A549 (cell line): Measurements from ENCODE around the gene EFNA3.

Experiments
- ESRRA ChIP-seq: fragments of 150-350 bp; IDR thresholded peaks from 2 replicates; pipeline ENCODE4 v1.6.1; 2014; ENCODE audit warnings: mild to moderate bottlenecking, low read length, borderline replicate concordance
- KDM1A ChIP-seq: fragments of 200-600 bp; sonication (generic); IDR thresholded peaks from 2 replicates; pipeline ENCODE4 v1.6.1; 2016; ENCODE audit warnings: low read depth, mild to moderate bottlenecking
- KDM5A ChIP-seq: fragments of 200-600 bp; sonication (generic); IDR thresholded peaks from 2 replicates; pipeline ENCODE4 v1.6.1; 2016; ENCODE audit warnings: antibody characterized with exemption, mild to moderate bottlenecking
- PHF8 ChIP-seq: fragments of 200-600 bp; sonication (generic); IDR thresholded peaks from 2 replicates; pipeline ENCODE4 v1.6.1; 2016; ENCODE audit warnings: low read depth, mild to moderate bottlenecking, antibody characterized with exemption, moderate library complexity, borderline replicate concordance
- POLR2A ChIP-seq: IDR thresholded peaks from 2 replicates; pipeline ENCODE4 v1.6.1; 2012; ENCODE audit warnings: mild to moderate bottlenecking, low read length
- POLR2AphosphoS2 ChIP-seq: conservative IDR thresholded peaks from 2 replicates; pipeline ENCODE4 v1.6.1; 2012; ENCODE audit warnings: low read length, improper control_type of control experiment, inconsistent platforms
- RAD21 ChIP-seq, 2 experiments: fragments of >200 bp in 1 of 2; sonication (Bioruptor Twin) in 1 of 2; formaldehyde crosslinking in 1 of 2; IDR thresholded peaks in 1 of 2; conservative IDR thresholded peaks in 1 of 2; 2 replicates in 1 of 2; 3 replicates in 1 of 2; pipeline ENCODE4 v1.6.1; 2012 to 2018; ENCODE audit warnings: inconsistent platforms in 1 of 2
- RCOR1 ChIP-seq: fragments of 150-350 bp; IDR thresholded peaks from 2 replicates; pipeline ENCODE4 v1.6.1; 2014; ENCODE audit warnings: antibody characterized with exemption, low read length, low read depth
- SMC3 ChIP-seq: fragments of >200 bp; sonication (Bioruptor Twin); formaldehyde crosslinking; IDR thresholded peaks from 3 replicates; pipeline ENCODE4 v1.6.1; 2018; ENCODE audit warnings: inconsistent platforms
- TF ChIP-seq, protein P1 (sequence below): fragments of >200 bp; sonication (Bioruptor Twin); formaldehyde crosslinking; IDR thresholded peaks from 3 replicates; pipeline ENCODE4 v1.5.1; 2016
- TF ChIP-seq, protein P2 (sequence below): fragments of 200-600 bp; sonication (generic); IDR thresholded peaks from 2 replicates; pipeline ENCODE4 v1.6.1; 2016; ENCODE audit warnings: antibody characterized with exemption, mild to moderate bottlenecking, moderate library complexity

DNA sequence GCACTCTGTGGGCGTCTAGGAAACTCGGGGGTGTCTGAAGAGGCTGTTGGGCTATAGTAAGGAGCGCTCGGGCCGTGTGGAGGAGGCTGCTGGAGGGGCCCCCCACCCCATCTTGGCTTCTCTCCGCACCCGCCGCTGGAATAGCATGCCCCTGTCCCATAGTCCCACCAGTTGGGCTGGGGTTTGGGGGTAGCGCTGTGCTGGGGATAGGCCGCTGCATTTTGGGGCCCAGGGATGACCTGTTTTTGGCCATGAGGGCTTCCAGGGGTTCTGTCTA, 511 bp downstream of the EFNA3 start:
- TF ChIP-seq RCOR1 = no peak
- TF ChIP-seq, protein P1, sequence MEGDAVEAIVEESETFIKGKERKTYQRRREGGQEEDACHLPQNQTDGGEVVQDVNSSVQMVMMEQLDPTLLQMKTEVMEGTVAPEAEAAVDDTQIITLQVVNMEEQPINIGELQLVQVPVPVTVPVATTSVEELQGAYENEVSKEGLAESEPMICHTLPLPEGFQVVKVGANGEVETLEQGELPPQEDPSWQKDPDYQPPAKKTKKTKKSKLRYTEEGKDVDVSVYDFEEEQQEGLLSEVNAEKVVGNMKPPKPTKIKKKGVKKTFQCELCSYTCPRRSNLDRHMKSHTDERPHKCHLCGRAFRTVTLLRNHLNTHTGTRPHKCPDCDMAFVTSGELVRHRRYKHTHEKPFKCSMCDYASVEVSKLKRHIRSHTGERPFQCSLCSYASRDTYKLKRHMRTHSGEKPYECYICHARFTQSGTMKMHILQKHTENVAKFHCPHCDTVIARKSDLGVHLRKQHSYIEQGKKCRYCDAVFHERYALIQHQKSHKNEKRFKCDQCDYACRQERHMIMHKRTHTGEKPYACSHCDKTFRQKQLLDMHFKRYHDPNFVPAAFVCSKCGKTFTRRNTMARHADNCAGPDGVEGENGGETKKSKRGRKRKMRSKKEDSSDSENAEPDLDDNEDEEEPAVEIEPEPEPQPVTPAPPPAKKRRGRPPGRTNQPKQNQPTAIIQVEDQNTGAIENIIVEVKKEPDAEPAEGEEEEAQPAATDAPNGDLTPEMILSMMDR = no peak
- TF ChIP-seq ESRRA = no peak
- no peak for TF ChIP-seq KDM1A
- TF ChIP-seq PHF8 = no peak
- no peak for TF ChIP-seq POLR2A
- no peak for TF ChIP-seq SMC3
- TF ChIP-seq, protein P2, sequence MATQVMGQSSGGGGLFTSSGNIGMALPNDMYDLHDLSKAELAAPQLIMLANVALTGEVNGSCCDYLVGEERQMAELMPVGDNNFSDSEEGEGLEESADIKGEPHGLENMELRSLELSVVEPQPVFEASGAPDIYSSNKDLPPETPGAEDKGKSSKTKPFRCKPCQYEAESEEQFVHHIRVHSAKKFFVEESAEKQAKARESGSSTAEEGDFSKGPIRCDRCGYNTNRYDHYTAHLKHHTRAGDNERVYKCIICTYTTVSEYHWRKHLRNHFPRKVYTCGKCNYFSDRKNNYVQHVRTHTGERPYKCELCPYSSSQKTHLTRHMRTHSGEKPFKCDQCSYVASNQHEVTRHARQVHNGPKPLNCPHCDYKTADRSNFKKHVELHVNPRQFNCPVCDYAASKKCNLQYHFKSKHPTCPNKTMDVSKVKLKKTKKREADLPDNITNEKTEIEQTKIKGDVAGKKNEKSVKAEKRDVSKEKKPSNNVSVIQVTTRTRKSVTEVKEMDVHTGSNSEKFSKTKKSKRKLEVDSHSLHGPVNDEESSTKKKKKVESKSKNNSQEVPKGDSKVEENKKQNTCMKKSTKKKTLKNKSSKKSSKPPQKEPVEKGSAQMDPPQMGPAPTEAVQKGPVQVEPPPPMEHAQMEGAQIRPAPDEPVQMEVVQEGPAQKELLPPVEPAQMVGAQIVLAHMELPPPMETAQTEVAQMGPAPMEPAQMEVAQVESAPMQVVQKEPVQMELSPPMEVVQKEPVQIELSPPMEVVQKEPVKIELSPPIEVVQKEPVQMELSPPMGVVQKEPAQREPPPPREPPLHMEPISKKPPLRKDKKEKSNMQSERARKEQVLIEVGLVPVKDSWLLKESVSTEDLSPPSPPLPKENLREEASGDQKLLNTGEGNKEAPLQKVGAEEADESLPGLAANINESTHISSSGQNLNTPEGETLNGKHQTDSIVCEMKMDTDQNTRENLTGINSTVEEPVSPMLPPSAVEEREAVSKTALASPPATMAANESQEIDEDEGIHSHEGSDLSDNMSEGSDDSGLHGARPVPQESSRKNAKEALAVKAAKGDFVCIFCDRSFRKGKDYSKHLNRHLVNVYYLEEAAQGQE = no peak
- no peak for TF ChIP-seq POLR2AphosphoS2
- no peak for TF ChIP-seq KDM5A
- no peak for TF ChIP-seq RAD21 (conservative IDR thresholded peaks at IDR 0.05 in 1 of 2, IDR thresholded peaks at IDR 0.05 in 1 of 2)
